Epithelial cell of proximal tubule (primary cell): Measurements from ENCODE around the gene WDR74. TPM values are rescaled to one million over a fixed set of nuclear protein-coding genes. Genes with fewer than 3 reads are reported as not detected.
"Not testable (repeated sequence)": the region's sequence is repeated elsewhere in the genome, so short reads cannot be mapped to it uniquely, and the experiment has no call there.

Source experiments
- DNase-seq: peaks from one replicate; pipeline ENCODE4 v3.0.0-alpha.2; 2011; ENCODE audit warnings: low read depth
- H3K4me3 ChIP-seq: 2 replicates; pipeline ENCODE4 v1.5.1; 2011; ENCODE audit warnings: low read depth, mild to moderate bottlenecking, low read length
- CTCF ChIP-seq: conservative IDR thresholded peaks from 2 replicates; pipeline ENCODE4 v1.5.1; 2012; ENCODE audit warnings: low read depth, mild to moderate bottlenecking, low read length
- total RNA-seq: library from RNA; depleted of rRNA; stranded (reverse); fragments of >200 nt; gene quantifications from 2 replicates; pipeline ENCODE4 v1.2.3, GENCODE V29; 2015

WDR74 gene
- total RNA-seq, 1 donor from 2014 or later, result 55.3 TPM

- no peak for TF ChIP-seq CTCF
- peak within 1 kb of the TSS; percentile 97 for H3K4me3 ChIP-seq
- DNase-seq, result no peak
Observed at GRCh38 chr11:62832336-62833234, 6.8 kb downstream of the WDR74 start, which contains the start of gene TEX54. TSS of gene TEX54 (minus strand) at chr11:62832841.

GRCh38 chr11:62831520-62832335 lies 7.7 kb downstream of the WDR74 start, which contains the start of gene STX5:
TSS of gene STX5 (minus strand) at chr11:62832051. CDS start at chr11:62831243, 808 bp downstream.
- peak; percentile 84 for DNase-seq
- H3K4me3 ChIP-seq, result peak within 1 kb of the TSS; percentile 97
- no peak for TF ChIP-seq CTCF

DNA sequence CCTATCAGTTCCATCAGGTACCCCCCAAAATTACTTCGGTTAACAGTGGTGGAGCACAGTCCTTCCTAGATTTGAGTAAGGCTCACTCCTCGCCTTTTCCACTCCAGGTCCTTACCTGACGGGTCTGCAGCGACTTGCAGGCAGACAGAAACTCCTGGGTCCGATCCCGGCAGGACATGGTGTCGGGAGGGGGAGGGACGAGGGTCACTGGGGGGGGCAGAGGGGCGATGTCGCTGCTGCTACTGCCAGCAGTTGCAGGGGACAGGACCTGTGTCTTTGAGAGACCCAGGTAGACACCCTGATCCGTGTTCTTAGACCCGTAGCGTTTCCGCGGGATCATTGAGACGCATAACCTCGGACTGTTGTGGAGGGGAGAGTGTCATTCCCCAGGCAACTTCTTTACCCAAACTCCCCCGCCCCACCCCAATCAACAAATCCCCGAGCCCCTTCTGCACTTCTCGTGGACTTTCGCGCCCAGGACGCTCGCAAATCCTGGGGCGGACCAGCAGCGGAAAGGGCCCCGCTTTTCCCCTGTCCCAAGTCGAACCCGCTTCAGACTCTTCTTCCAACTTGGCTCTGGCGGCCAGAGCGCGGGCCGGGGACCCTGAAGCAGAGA lies 8.4 kb downstream of the WDR74 start:
- TF ChIP-seq CTCF, result no peak
- peak overlapping the region; percentile 97 for H3K4me3 ChIP-seq
- no peak for DNase-seq

GRCh38 chr11:62828130-62828529 lies 11.3 kb downstream of the WDR74 start:
- not testable (repeated sequence) for DNase-seq, H3K4me3 ChIP-seq

GRCh38 chr11:62823677-62824076 lies 15.7 kb downstream of the WDR74 start:
- no peak overlapping the region for H3K4me3 ChIP-seq
- no peak for DNase-seq
- no peak for TF ChIP-seq CTCF

- TF ChIP-seq CTCF, result no peak
- no peak for DNase-seq
- no peak overlapping the region for H3K4me3 ChIP-seq
Observed at GRCh38 chr11:62817129-62817528, 22.3 kb downstream of the WDR74 start.

DNA sequence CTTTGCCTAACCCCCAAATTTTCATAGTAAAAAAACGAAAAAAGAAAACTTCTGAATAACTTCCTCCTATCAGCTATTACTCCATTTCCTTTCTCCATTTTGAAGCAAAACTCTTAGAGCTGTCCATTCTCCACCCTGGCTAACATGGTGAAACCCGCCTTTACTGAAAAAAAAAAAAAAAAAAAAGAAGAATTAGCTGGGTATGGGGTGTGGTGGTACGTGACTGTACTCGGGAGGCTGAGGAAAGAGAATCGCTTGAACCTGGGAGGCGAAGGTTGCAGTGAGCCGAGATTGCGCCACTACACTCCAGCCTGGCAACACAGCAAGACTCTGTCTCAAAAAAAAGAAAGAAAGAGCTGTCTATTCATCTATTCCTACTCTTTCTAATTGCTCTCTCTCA lies 22.8 kb downstream of the WDR74 start:
- DNase-seq, result no peak
- TF ChIP-seq CTCF, result no peak
- H3K4me3 ChIP-seq, result no peak overlapping the region
